Measurements from ENCODE around the gene HMGB3.
"Not testable (repeated sequence)": the region's sequence is repeated elsewhere in the genome, so short reads cannot be mapped to it uniquely, and the experiment has no call there.

Gene HMGB3

DNA sequence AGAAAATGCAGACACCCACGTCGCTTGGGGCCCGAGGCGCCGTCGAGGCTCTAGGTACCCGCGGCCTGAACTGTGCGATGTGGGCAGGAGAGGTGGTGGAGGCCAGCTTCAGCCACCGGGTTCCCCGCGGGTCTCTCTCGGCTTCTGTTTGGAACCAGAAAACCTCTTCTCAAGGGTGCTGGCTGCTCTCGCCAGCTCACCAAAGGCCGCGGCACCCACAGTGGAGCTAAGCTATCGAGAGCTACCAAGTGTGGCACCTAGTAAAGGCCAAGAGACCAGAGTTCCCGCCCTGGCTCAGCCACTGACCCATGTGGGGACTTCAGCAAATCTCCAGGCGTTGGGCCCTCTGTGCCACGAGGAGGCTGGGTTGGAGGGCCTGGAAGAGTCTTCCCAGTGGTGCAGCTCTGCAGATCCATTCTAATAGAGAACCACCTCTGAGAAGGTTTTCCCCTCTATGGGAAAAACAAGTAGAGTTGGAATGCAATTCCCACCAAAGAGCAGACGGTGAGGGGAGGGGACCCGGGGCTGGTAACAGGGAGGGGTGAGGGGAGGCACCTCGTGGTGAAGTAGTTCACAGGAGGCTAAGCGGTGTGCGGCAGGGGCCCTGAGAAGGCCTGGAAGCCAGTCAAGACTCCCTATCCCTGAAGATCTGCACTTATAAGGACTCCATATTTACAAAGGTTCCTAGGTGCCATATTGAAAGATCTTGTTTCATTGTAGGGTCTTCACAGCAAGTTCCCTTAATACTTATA, 5.5 kb upstream of the HMGB3 start:
- no peak for DNase-seq

DNA sequence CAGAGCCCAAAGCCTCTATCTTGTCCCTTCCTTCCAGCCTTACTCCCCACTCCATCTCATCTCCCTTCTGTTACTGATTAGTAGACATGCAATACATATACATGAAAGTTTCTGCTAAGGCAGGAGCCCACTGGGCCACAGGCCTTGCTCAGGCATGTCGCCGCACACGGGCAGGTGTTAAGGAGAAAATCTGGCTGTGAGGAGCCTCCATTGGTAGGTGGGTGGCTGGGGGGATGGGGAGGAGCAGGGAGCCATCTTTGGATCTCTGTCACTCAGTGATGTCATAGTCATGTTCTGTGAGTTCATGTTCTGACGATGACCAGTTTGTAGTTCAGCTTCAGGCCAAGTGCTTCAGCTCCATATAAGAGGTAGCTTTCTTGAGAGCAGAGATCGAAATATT, 2.9 kb upstream of the HMGB3 start:
- no peak for DNase-seq

DNA sequence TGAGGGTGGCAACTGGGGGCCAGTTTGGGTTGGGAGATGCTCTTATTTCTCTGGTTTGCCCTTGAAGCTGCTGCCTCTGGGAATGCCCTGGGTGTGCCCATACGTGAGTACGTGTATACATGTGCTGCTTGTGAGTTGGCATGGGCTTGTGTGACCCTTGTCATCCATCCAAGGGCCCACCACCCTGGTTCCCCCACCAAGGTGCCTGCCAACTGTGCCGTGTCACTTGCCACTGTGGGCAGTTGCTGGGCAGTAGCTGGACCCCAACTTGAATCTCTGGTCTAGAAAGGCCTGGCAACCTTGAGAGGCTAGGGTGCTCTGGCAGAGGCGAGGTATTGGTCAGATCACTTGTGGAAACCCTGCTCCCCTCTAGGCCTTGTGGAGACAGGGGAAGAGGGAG, 2.4 kb upstream of the HMGB3 start:
- DNase-seq = no peak

DNA sequence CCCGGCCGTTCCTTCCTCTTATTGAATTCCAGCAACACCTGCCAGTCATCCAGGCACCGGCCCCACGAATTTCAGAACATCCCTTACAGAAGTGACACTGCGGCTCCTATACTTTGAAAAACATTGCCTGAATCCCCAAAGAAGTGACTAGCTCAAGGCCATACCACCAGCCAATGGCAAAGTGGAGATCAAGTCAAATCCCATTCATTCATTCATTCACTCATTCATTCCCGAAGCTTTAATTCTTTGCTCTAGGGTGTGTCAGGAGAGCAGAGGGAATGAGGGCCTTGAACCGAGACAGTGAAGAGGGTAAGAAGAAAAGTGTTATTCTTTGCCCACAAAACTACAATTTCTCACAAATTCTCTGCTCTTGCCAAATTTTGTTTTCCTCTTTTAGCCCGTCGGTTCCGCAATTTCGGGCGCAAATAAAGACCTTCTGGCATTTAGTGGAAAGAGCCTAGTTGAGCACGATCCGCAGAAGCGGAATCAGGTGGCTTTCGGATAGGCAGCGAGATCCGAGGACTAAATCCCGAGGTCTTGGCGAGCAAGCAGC, 824 bp upstream of the HMGB3 start:
- no peak for DNase-seq

DNA sequence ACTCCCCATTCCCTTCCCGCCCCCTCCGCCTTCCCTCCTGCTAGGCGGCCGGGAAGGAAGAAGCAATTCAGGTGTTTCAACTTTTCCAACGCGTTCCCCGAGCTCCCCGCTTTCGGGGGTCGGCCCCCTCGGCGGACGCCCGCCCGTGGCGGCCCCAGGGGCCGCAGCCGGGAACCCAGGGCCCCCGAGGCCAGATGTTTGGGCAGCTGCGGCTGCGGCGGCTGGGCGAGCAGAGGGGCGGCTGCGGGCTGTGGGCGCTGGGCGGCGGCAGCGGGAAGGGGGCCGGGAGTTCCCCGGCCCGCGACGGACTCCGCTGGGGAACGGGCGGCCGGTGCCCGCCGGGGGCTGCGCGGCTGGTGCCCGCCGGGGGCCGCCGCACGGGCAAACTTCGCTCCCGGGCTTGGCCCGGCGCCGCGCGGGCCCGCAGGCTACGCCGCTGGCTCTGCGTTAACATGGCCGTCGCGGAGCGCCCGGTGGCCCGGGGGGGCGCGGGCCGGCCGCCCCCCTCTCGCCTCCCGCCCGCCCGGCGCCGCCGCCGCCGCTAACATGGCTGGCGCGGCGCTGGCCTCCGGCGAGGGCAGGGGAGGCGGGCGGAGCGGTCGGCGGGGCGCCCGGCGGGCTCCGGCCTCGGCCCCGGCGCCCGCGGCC, 510 bp downstream of the HMGB3 start:
- no peak for DNase-seq

DNA sequence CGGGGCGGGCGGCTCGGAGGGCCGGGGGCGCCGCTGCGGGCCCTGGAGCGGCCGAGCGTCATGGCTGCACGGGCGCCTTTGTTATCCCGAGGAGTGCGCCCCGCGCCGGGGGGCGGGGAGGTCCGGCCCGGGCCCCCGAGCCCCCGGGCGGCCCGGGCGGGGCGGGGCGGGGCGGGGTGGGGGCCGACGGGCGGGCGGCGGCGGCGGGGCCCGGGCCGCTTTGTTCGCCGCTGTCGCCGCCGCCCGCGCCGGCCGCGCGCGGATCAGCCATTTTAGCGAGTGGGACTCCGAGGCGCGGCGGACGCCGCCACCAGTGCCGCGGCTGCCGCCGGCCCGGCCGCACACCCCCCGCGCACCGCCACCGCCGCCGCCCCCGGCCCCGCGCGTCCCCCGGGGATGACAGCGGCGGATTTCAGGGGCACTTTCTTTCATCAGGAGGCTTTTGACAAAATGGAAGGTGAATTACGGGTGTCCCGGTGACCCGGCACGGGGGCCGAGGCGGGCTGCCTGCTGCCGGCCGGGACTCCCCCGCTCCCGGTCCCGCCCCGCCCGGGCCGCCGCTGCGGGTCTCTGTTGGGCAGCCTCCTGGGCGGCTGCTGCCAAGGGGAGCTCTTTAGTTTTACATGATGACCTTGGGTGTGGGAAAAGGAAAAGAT, 1.2 kb downstream of the HMGB3 start:
- no peak for DNase-seq

DNA sequence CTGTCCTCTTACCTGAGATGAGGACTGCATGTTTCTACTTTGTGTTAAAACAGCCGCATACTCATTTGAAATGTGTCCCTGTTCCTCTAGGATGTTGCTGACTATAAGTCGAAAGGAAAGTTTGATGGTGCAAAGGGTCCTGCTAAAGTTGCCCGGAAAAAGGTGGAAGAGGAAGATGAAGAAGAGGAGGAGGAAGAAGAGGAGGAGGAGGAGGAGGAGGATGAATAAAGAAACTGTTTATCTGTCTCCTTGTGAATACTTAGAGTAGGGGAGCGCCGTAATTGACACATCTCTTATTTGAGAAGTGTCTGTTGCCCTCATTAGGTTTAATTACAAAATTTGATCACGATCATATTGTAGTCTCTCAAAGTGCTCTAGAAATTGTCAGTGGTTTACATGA, 4.6 kb downstream of the HMGB3 start:
- DNase-seq = not testable (repeated sequence)

DNA sequence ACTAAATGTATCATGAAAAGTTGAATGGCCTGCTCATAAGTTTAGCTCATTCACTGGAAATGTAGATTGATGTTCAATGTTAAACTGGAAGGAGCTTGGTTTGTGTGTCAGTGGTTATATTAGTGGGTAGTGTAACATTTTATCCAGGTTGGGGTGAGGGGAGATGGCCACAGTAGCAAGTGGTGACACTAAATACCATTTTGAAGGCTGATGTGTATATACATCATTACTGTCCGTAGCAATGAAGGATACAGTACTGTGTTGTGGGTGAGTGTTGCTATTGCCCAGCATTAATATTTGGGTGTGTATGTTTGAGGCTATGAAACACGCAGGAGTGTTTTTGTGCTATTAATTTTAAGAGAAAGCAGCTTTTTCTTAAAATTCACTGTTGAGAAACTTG, 6.3 kb downstream of the HMGB3 start:
- DNase-seq = no peak

DNA sequence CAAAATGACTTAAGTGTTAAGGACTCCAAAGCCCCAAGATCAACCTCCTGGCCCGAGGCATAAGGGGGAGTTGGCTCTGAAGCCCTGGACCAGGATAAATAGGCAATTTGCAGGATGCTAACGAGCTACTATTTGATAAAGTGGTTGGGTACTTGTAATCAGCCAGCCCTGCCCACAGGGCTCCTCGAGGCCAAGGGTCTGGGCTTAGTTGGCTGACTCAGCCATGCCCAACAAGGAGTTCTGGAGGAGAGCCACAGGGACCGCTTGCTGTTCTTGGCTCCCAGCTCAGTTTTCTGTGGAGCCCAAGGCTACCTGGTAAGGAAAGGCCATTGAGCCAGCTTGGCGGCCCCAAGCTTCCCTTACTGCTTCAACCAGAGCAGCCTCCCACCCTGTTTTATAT, 7.8 kb downstream of the HMGB3 start:
- no peak for DNase-seq

DNA sequence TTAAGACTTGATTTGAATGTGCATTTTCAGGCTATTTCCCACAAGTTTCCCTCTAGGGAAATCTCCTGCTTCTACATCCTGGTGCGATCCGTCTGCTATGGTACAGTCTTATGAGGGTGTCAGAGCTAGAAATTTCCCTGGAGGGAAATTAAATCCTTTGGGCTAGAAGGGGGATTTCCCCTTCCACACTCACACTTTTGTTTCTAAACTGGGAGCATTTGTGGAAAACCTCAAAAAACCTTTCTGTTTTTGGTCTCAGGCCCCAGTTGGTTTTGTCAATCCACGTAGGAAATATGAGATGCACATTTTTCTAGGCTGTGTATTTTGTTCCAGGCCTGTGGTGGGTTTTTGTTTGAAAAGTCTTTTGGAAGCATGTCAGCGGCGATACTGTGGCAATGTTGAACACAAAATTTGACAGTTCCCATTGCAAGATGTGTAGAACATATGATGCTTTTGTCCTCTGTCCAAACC, 17.8 kb downstream of the HMGB3 start:
- no peak for DNase-seq

DNA sequence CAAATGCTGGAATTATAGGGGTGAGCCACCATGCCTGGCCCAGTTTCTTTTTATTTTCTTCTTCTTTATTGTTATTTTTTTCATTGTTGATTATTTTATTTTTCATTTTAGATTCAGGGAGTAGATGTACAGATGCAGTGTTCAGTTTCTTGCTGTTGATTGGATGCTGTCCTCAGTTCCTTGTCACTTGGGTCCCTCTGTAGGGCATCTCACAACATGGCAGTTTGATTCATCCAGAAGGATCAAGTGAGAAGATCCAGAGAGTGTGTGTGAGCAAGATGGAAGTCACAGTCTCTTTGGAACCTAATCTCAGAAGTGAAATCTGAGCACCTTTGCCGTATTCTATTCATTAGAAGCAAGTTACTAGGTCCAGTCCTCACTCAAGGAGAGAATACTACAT, 20.9 kb downstream of the HMGB3 start:
- peak; percentile 26 for DNase-seq

DNA sequence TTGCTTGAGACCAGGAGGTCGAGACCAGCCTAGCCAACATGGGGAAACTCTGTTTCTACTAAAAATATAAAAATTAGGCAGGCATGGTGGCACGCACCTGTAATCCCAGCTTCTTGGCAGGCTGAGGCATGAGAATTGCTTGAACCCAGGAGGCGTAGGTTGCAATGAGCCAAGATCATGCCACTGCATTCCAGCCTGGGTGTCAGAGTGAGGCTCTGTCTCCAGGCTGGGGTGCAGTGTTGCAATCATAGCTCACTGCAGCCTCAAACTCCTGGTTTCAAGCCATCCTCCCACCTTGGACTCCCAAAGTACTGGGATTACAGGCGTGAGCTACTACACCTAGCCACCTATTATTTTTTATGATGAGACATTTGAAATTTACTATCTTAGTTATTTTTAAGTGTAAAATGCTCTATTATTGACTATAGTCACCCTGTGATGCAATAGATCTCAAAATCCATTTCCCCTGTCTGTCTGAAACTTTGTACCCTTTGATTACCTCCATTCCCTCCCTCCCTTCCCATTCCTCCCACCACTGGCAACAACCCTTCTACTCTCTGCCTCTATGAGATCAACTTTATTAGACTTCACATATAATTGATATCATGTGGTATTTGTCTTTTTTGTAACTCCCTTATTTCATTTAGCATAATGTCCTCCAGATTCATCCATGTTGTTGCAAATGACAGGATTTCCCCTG, 23.4 kb downstream of the HMGB3 start:
- DNase-seq = no peak

DNA sequence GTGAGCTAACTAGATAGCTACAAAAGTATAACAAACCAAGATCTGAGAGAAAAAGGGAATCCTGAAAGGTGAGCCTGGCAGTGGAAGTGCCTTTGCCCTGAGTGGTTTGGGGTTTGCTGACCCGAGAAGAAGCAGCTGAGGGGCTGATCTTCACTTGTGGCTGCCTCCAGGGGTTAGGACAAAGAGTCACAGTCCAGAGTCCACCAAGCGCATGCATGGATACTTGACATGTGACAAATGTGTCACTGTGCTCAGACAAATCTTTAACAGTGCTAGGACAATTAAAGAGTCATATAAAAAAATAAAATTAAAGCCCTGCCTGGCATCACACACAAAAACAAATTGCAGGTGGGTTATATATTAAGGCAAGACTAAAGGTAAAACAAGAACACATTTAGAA, 26.4 kb downstream of the HMGB3 start:
- no peak for DNase-seq

DNA sequence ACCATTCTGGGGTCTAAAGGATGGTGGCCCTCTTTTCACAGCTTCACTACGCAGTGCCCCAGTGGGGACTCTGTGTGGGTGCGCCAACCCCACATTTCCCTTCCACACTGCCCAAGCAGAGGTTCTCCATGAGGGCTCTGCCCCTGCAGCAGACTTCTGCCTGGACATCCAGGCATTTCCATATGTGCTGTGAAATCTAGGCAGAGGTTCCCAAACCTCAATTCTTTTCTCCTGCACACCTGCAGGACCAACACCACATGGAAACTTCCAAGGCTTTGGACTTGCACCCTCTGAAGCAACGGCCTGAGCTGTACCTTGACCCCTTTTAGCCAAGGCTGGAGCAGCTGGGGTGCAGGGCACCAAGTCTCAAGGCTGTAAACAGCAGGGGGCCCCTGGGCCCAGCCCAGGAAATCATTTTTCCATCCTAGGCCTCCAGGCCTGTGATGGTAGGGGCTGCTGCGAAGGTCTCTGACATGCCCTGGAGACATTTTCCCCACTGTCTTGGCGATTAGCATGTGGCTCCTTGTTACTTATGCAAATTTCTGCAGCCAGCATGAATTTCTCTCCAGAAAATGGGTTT, 30.1 kb downstream of the HMGB3 start:
- no peak for DNase-seq

DNA sequence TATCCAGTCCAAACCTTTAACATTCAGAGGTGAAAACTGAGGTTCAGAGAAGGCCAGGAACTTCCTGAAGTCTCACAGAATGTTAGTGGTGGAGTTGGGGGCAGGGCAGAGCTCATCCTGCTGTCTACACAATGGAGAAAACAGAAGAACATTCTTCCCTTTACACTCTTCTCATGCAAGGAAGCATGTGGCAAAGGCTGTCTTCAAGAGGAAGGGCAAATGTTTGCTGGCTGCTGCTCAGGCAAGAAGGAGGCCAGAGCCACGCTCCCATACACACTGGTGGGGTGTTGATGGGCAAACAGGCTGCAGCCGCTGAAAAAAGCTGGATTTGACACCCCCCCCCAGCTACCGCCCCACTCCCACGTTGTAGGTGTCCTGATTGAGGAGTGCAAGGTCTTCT, 32.5 kb downstream of the HMGB3 start:
- DNase-seq = no peak

DNA sequence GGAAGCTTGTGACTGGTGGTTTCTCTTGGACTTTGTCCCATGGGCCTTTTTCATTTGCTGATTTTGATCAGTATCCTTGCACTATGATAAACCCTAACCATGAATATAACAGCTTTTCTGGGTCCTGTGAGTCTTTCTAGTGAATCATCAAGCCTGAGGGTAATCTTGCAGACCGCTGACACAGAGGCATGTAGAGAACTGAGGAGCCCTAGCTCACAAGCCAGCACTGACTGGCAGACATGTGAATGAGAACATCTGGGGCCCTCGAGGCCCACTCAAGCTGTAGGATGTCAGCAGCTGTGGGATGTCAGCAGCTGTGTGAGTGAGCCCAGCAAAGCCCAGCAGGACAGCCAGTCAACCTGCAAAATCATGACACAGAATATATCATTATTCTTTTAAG, 36.7 kb downstream of the HMGB3 start:
- no peak for DNase-seq

DNA sequence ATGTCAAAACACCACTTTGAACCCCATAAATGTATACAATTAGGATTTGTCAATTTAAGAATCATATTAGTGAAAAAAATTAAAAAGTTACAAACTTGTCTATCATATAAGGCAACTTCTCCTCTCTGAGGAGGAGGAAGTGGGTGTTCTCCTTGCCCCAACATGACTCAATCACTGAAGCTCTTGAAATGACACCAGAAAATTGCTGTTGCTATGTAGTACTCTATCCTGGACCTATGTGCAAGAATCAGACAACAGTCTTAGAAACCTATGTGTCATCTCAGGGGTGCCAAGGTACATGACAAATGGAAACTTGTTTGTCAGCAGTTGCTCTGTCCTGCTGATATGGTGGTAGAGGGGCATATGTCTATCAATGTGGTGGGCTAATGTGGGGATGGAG, 47.7 kb downstream of the HMGB3 start:
- DNase-seq = no peak

DNA sequence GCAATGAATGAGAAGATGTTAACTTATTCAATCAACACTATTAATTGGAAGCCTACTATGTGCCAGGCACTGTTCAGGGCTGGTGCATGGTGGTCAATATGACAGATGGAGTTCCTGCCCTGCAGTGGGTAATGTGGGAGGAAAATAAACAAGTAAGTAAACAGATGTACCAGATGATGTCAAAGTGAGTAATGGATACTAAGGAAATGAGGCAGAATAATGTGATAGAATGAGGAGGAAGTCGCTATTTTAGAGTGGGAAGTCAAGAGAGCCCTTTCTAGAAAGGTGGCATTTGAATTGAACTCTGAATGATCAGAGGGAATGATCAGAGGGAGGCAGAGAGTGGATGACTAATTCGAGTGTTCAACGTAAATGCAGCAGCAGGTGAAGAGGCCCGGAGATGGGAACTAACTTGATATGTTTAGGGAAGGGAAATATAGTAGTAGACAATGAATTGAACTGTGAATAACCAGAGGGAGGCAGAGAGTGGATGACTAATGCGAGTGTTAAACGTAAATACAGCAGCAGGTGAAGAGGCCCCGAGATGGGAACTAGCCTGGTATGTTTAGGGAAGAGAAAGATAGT, 48.3 kb downstream of the HMGB3 start:
- DNase-seq = no peak

DNA sequence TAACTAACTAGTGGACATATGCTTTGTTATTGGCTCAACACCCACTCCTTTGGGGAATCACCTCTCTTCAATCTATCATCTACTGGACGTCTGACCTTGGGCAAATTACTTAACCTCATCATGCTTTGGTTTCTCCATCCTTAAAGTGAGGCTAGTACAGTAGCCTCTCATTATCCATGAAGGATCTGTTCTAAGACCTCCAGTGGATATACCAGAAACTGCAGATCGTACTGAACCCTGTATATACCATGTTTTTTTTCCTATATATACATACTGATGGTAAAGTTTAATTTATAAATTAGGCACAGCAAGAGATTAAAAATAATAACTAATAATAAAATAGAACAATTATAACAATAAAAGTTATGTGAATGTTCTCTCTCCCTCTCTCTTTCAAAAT, 56.2 kb downstream of the HMGB3 start:
- DNase-seq = no peak

Data from NCI-H1092 treated with DMSO at 0.1 percent for 48 hours (cell line).